GM18909 (cell line): ENCODE results near the gene TMEFF2.

ENCODE experiments used
- ATAC-seq: cut with Tn5 transposase; IDR thresholded peaks from one replicate; pipeline ENCODE4 v1.9.1; 2021; ENCODE audit warnings: mild to moderate bottlenecking; ENCODE audit not compliant: unreplicated experiment, poor library complexity

TMEFF2 gene

DNA sequence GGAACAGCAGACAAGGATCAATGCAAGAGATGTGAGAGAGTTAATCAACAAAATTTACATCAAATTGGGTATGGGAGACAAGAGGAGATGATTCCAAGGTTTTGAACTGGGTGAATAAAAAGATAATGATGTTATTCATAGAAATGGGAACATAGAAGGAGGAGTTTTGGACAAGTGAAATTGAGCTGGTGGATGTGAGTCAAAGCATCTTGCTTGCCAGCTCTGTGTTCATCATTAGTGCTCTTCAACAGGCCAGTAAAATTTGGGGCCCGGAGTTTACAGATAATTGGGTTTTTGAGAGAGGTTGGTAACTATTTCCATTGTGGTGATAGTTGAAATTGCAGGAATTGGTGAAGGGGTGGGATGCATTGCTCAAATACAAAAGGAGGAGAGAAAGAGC is 277.9 kb downstream of the TMEFF2 start:
- no peak for ATAC-seq

DNA sequence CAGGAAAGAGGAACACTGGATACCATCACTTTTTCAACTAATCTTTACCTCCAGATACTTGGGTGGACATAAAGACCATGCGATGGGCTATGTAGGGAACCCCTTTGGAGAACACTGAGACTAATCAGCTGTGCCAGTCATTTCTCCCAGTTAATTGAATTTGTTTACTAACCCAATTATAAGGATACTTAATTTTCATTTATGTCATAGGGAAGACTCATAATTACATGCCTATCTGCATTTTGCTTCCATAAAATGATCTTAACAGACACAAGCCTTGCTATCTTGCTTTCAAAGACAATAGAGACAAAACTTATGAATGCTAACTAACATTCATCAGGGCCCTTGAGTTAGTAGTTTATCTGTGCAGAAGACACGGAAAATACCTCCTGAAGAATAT is 279.0 kb downstream of the TMEFF2 start:
- no peak for ATAC-seq

DNA sequence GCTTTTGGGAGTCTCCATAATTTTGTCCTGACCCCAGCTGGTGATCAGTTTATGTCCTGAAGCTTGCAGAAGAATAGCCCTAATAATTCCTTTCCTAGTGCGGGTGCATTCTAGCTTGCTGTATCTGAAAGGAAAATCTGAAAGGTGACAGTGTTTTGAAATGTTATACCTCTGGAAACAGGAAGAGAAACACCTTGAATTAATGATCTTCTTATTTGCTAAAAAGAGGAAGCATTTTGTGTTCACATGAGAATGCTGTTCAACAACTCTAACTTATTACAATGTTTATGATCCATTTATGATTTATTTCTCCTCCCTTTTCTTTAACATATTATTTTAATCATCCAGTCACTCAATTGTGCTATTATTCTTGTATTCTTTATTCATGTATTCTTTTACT is 280.9 kb downstream of the TMEFF2 start:
- ATAC-seq, result no peak

DNA sequence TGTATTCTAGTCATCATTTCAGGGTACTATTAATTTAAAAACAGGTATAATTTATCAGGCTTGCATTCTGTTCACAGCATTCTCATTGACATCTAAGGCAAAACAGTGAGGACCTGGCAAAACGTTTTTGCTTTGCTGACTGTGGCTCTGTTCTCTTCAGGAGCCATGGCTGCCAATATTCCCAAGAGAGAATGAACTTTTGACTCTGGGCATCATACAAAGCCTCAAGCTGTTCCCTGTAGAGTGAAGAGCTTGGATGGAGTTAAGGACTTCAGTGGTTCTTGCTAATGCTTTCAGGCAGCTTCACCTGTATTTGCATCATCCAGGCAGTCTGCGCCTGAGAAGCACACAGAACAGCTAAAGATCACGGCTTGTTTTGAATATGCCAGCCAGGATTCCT is 282.0 kb downstream of the TMEFF2 start:
- no peak for ATAC-seq

DNA sequence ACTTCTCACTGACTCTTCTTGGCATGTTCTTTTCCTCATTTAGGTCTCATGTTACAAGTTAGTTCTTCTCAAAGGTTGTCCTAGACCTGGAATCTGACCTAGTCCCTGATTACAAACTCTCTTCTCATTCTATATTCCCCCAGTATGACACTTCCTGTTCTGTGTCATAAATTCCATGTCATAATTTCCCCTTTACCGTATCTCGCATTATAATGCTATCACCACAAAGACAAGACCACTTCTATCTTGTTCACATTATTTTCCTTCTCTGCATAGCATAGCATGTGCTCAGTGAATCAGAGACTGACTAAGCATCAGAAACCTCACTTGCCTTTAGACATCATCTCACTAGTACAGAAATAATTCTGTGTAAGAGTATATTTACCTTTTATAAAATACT is 284.2 kb downstream of the TMEFF2 start:
- no peak for ATAC-seq

DNA sequence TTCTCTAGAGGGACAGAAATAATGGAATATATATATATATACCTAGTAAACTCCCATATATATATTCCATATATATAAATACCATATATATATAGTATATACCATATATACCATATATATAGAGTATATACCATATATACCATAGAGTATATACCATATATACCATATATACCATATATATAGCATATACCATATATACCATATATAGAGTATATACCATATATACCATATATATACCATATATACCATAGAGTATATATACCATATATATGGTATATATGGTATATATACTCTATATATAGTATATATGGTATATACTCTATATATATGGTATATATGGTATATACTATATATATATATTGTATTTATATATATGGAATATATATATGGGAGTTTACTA is 285.9 kb downstream of the TMEFF2 start:
- ATAC-seq, result no peak

DNA sequence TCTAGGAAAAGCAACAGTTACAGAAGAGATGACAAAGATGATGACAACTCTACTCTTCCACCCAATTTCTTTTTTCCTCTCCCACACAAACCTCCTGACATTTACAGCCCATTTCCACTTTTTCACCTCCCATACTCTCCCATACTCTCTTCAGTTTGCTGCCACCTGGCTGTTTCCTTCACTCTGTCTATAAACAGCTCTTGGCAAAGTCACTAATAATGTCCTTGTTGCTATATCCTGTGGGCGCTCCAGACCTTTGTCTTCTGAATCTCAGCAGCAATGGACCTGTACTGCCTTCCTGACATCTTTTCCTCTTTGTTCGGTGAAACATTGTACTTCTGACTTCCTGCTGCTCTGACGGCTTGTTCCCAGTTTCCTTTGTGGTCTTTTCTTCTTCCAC is 287.2 kb downstream of the TMEFF2 start:
- no peak for ATAC-seq

DNA sequence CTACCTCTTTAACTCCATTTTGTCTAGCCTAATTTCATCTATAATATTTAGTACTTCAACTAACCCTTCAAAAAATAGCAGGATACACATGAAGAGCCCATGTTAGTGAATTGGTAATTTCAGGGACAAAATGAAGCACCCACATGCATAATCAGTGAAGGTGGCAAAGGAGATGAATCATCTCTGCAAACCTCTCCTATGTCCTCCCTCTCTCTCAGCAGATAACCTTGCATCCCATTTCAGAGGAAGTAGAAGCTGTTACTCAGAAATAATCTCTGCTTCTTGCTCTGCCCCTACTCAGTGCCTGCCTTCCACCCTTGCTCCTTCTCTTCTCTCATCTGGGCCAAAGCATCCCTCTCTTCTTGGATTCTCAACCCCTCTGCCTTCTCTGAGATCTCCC is 287.6 kb downstream of the TMEFF2 start:
- no peak for ATAC-seq

DNA sequence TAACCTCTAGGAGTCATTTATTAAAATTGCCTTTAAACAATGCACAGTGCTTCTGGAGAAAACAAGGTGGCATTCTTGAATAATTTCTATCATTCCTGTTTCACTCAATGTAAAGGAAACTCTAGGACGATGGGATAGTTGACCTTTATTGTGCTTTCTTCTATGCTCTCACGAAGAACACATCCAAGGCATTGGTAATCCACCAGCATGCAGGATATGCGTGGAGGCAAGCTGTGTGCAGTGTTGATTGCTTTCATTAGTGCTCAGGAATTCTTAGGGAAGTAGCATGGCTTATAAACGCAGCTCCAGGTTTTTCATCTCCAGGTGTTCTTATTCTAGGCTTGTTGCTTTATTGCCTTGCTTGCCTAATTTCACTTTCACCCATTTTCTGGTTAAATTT is 289.4 kb downstream of the TMEFF2 start:
- no peak for ATAC-seq

DNA sequence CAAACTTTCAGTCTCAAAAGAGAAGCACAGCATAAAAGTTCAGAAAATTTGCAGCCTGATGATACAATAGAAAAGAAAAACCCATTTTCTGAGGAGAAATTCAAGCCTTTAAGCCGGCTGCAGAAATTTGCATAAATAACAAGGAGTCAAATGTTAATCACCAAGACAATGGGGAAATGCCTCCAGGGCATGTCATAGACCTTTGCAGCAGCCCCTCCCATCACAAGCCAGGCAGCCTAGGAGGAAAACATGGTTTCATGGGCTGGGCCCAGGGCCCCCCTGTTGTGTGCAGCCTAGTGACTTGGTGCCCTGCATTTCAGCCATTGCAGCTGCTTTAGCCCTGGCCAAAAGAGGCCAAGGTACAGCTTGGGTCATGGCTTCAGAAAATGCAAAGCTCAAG is 293.7 kb downstream of the TMEFF2 start:
- no peak for ATAC-seq

DNA sequence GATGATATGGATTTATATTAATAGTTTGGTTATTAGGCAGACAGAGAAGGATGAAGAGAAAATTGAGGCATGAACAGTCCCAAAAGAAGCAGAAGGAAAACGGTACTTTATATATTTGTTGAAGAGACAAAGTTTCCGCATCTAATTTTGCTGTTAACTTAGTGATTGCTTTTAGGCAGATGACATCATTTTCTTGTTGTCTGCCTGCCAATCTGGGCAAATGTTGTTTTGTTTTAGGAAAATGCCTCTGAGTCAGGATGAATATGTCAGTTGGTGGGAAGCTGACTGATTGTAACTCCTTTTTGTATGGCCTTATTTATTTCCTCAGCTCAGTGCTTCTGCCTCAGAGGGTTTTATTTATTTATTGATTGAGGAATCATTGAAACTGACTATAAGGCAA is 295.3 kb downstream of the TMEFF2 start:
- ATAC-seq, result no peak
